ENCODE measurements around the gene GPR32.

DNA sequence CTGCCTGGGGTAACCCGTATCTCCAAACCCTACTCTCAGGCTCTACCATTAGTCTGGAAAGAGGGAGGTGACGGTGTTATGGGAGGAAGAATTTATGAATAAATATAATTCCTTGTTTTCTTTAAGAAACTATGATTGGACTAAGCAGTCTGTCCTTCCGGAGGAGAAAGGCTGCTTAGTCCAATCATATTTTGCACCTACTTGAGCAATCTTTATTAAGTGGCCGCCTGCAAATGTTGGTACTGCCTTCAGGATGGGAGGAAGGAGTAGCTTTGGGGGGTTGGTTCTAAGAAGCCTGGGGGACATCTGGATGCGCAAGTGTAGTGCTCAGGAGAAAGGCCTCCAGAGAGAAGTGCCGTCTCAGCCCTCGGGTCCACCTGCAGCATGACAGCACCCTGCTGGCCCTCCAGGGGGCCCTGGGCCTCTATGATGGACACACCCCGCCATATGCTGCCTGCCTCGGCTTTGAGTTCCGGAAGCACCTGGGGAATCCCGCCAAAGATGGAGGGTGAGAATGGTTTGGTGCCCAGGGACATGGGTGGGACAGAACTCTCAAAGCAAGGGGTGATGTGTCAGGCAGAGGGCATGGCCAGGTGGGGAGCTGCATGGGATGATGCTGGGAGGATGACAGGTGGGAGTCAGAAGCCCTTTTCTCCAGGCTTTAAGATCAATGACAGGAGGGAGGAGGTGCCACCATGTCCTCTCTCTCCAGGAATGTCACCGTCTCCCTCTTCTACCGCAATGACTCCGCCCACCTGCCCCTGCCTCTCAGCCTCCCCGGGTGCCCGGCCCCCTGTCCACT lies 24.0 kb downstream of the GPR32 start:
- TF ChIP-seq EZH2phosphoT487 (IDR thresholded peaks at IDR 0.05; ENCODE audit: insufficient read depth, low read depth) (no peak), EZH2 (IDR thresholded peaks at IDR 0.05; ENCODE audit: insufficient read depth, poor library complexity, severe bottlenecking) (no peak)
